Measurements from ENCODE around the gene TXNDC8. TPM values are rescaled to one million over a fixed set of nuclear protein-coding genes. Genes with fewer than 3 reads are reported as not detected.

TXNDC8 gene
- not detected for total RNA-seq
- not detected for polyA plus RNA-seq

DNA sequence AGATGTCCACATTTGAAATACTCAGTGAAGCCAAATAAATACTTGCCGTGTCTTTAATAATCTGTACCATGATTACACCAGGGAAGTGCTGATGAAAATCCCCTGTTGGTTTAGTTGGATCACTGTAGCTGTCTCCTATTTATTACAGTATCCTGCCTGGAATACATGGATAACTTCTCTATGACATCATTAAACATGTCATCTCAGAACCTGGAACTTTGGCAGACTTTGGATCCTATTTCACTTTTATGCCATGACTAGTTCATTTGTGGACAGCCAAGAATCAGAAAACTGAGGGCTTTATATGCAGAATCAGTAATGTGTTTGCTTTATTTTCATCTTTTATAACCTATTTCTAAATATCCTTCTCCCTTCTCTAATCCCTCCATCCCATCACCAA lies at the start of gene TXNDC8:
TXNDC8 (minus strand) TSS at position 137 of the 400 bp plus-strand sequence.
- intact Hi-C loops (cut with DNase I): no loop called here
- no peaks in the 10 kb centered on the region for H3K9me3 ChIP-seq
- no peak for FAIRE-seq
- no peak within 1 kb of the TSS for H3K27ac ChIP-seq
- ATAC-seq: no peak
- 73 to 76% methylated on average over 1 of the region's 1 CpG for WGBS, 2 donors
- TF ChIP-seq, protein P1, sequence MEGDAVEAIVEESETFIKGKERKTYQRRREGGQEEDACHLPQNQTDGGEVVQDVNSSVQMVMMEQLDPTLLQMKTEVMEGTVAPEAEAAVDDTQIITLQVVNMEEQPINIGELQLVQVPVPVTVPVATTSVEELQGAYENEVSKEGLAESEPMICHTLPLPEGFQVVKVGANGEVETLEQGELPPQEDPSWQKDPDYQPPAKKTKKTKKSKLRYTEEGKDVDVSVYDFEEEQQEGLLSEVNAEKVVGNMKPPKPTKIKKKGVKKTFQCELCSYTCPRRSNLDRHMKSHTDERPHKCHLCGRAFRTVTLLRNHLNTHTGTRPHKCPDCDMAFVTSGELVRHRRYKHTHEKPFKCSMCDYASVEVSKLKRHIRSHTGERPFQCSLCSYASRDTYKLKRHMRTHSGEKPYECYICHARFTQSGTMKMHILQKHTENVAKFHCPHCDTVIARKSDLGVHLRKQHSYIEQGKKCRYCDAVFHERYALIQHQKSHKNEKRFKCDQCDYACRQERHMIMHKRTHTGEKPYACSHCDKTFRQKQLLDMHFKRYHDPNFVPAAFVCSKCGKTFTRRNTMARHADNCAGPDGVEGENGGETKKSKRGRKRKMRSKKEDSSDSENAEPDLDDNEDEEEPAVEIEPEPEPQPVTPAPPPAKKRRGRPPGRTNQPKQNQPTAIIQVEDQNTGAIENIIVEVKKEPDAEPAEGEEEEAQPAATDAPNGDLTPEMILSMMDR (IDR thresholded peaks at IDR 0.05): no peak
- no peaks in the 10 kb centered on the region for H3K27me3 ChIP-seq
- H3K4me1 ChIP-seq: no peaks in the 10 kb centered on the region
- no peaks in the 10 kb centered on the region for H3K36me3 ChIP-seq
- no peak within 1 kb of the TSS for H3K4me3 ChIP-seq
- no peak for DNase-seq

GRCh38 chr9:110383491-110383890 lies 45.8 kb upstream of the TXNDC8 start:
- no peaks in the 10 kb centered on the region for H3K27me3 ChIP-seq
- no peak overlapping the region for H3K4me3 ChIP-seq
- FAIRE-seq (no peak), ATAC-seq (no peak), DNase-seq (no peak)
- no peaks in the 10 kb centered on the region for H3K9me3 ChIP-seq
- no peak overlapping the region for H3K27ac ChIP-seq
- H3K4me1 ChIP-seq: no peaks in the 10 kb centered on the region
- TF ChIP-seq, protein P1 (IDR thresholded peaks at IDR 0.05): no peak
- 80 to 91% methylated on average over 6 of the region's 6 CpGs for WGBS, 2 donors
- intact Hi-C loops (cut with DNase I): no loop called here
- no peaks in the 10 kb centered on the region for H3K36me3 ChIP-seq

- no peak for DNase-seq
- intact Hi-C loops (cut with DNase I): no loop called here
- FAIRE-seq: no peak
- no peak for ATAC-seq
- no peaks in the 10 kb centered on the region for H3K36me3 ChIP-seq
- 49 to 52% methylated on average over 4 of the region's 4 CpGs for WGBS, 2 donors
- no peaks in the 10 kb centered on the region for H3K4me1 ChIP-seq
- no peak overlapping the region for H3K4me3 ChIP-seq
- H3K27me3 ChIP-seq: no peaks in the 10 kb centered on the region
- no peak overlapping the region for H3K27ac ChIP-seq
- TF ChIP-seq, protein P1 (IDR thresholded peaks at IDR 0.05): no peak
- no peaks in the 10 kb centered on the region for H3K9me3 ChIP-seq
Measured at GRCh38 chr9:110382731-110383130, 45.1 kb upstream of the TXNDC8 start.

DNA sequence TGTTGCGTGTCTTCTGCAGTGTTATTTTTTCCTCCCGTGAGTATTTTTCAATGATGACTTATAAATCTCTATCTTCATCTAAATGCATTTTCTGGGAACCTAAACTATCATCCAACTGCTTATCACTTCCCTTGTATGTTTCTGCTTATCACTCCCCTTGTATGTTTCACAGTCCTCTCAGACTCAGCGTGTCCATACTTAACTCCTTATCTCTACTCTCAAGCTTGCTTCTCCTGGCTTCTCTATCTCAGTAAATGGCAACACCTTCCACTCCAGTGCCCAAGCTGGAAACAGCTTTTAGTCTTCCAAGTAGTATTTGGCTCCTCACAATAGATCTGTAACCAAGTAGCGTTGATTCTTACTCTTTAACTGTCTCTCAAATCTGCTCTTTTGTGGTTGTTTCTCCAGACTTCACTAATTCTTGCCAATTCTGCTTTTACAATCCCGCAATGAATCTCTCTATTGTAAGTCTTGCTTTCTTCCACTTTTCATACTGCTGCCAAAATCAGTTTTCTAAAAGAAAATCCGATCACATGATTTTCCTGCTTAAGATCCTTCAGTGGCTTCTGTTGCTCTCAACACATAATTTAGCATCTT lies 33.8 kb upstream of the TXNDC8 start:
- no peak for ATAC-seq
- TF ChIP-seq, protein P1 (IDR thresholded peaks at IDR 0.05): no peak
- no peak for FAIRE-seq
- H3K4me3 ChIP-seq: no peak overlapping the region
- no peak overlapping the region for H3K27ac ChIP-seq
- intact Hi-C loops (cut with DNase I): no loop called here
- DNase-seq: no peak
- 66 to 77% methylated on average over 6 of the region's 6 CpGs for WGBS, 2 donors
- no peaks in the 10 kb centered on the region for H3K27me3 ChIP-seq
- H3K9me3 ChIP-seq: no peaks in the 10 kb centered on the region
- no peaks in the 10 kb centered on the region for H3K4me1 ChIP-seq
- no peaks in the 10 kb centered on the region for H3K36me3 ChIP-seq

DNA sequence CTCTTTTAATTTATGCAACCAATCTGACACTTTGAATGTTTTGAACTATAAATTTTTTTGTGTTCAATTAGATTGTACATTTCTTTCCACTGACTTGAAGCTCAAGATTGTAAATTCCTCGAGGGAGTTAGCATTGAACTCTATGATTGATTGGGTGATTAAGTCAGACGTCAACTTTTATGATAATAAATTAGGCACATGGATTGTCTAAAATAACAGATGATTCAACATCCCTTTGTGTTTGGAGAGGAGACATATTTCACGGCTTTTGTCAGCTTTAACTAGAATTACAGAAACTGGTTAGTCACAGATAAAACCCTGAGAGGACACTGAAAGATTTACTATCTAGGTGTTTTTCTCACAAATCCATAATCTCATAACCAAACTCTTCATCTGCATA lies 32.7 kb upstream of the TXNDC8 start:
- no peaks in the 10 kb centered on the region for H3K4me1 ChIP-seq
- H3K4me3 ChIP-seq: no peak overlapping the region
- no peaks in the 10 kb centered on the region for H3K9me3 ChIP-seq
- no peak overlapping the region for H3K27ac ChIP-seq
- H3K27me3 ChIP-seq: no peaks in the 10 kb centered on the region
- 11 to 14% methylated on average over 3 of the region's 3 CpGs for WGBS, 2 donors
- DNase-seq (no peak), FAIRE-seq (no peak), ATAC-seq (no peak)
- TF ChIP-seq, protein P1 (IDR thresholded peaks at IDR 0.05): no peak
- no peaks in the 10 kb centered on the region for H3K36me3 ChIP-seq
- intact Hi-C loops (cut with DNase I): no loop called here
